Left lung (tissue), 10 donors: ENCODE data around the gene NMNAT2. TPM values are rescaled to one million over a fixed set of nuclear protein-coding genes. Genes with fewer than 3 reads are reported as not detected.

Experiments
- ATAC-seq: fragments of 200-7000 bp; cut with Tn5 transposase; one replicate; pipeline ENCODE4 v1.9.1; 2020; ENCODE audit warnings: moderate library complexity
- DNase-seq, 4 donors: peaks; one replicate each; pipeline ENCODE4 v3.0.0-alpha.2; 2013 to 2020
- H3K27ac ChIP-seq, 2 donors: fragments of 200-600 bp; sonication (generic) in 1 of 2; one replicate each; pipeline versions ENCODE4 v1.5.0 to v1.8.0; 2020 to 2021
- H3K27me3 ChIP-seq, 2 donors: fragments of 200-600 bp; sonication (generic) in 1 of 2; one replicate each; pipeline versions ENCODE4 v1.5.0 to v1.8.0; 2020 to 2021
- H3K36me3 ChIP-seq, 2 donors: fragments of 200-600 bp; sonication (generic) in 1 of 2; one replicate each; pipeline versions ENCODE4 v1.5.0 to v1.8.0; 2020 to 2021
- H3K4me1 ChIP-seq, 2 donors: fragments of 200-600 bp; one replicate each; pipeline ENCODE4 v1.8.0; 2021
- H3K4me3 ChIP-seq, 2 donors: fragments of 200-600 bp; sonication (generic) in 1 of 2; one replicate each; pipeline versions ENCODE4 v1.5.0 to v1.8.0; 2020 to 2021; ENCODE audit warnings: mild to moderate bottlenecking in 1 of 2
- H3K9me3 ChIP-seq, 2 donors: fragments of 200-600 bp; sonication (generic) in 1 of 2; one replicate each; pipeline versions ENCODE4 v1.5.0 to v1.8.0; 2020 to 2021
- intact Hi-C, 2 donors: fragments of 100-400 bp; cut with DNase I; formaldehyde crosslinking; loops; one replicate each; pipeline versions ENCODE4 v1.11.2 to v1.14.2; 2022
- polyA plus RNA-seq, 6 donors: library from polyadenylated mRNA; unstranded; fragments of 120-200 nt; gene quantifications; one replicate each; pipeline ENCODE4 v1.2.1, GENCODE V29; 2013; ENCODE audit not compliant: insufficient read length in 6 of 6
- total RNA-seq, 2 donors: library from RNA; stranded (reverse); fragmentation: NEBNext Ultra II Directional; extraction: Animal tissue kit (Norgen Biotek cat#: 25700); gene quantifications; one replicate each; pipeline ENCODE4 v1.2.1, GENCODE V29; 2021
- TF ChIP-seq, protein P1 (sequence below), 2 donors: fragments of 200-600 bp; sonication (generic) in 1 of 2; IDR thresholded peaks; one replicate each; pipeline versions ENCODE4 v1.5.0 to v1.8.0; 2021; ENCODE audit warnings: antibody characterized with exemption in 2 of 2
- donor health status: DM: no; HTN: yes; CAD: no.
- donor health status: DM: no; HTN: no; CAD: no.

The NMNAT2 gene
- total and polyA plus RNA-seq, 8 donors = 1.1 to 2.9 (median 1.5) TPM

DNA sequence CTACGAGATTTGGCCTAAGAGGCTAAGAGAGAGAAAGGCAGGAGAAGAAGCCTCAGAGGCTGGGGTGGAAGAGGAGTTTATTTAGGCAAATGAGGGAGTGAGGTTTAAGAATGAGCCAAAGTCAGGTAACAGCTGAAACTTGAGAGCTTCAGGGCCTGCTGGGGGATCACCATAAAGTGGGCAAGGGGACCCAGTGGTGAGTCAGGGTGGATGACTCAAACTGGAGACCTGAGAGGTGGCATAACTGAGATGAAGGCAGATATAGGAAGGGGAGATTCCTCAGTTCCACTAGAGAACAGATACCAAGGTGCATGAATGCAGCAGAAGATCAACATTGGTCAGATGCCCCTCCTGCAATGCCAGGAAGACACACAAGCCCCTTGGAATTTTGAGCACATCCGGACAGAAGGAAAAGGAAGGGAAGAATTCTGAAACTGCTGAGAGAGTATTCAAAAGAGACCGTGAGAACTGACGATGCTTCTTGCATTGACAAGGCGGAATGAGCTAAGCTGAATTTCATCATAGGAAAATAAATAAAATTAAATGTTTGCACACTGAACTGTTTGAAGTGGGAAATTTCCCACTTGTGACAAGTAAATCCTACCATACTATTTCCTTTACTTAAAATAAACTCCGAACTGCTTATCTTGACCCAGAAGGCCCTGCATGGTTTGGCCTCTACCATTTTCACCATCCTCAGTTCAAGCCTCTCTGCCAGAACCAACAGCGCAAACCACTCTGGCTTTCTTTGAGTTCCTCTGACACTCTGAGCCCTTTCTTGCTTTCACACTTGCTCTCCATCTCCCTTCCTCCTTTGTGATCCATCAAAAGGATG is 94.1 kb downstream of the NMNAT2 start:
- ATAC-seq (peak; percentile 63), DNase-seq (peak in 1 of 4 donors; percentile 37)
- Histone ChIP-seq H3K27ac (no peak overlapping the region), H3K27me3 (peaks cover 0 to 11% of the 10 kb centered on the region in 2 donors), H3K9me3 (no peaks in the 10 kb centered on the region), H3K4me1 (peaks cover 0 to 2% of the 10 kb centered on the region in 2 donors), H3K4me3 (no peak overlapping the region), H3K36me3 (no peaks in the 10 kb centered on the region)
- TF ChIP-seq, protein P1, sequence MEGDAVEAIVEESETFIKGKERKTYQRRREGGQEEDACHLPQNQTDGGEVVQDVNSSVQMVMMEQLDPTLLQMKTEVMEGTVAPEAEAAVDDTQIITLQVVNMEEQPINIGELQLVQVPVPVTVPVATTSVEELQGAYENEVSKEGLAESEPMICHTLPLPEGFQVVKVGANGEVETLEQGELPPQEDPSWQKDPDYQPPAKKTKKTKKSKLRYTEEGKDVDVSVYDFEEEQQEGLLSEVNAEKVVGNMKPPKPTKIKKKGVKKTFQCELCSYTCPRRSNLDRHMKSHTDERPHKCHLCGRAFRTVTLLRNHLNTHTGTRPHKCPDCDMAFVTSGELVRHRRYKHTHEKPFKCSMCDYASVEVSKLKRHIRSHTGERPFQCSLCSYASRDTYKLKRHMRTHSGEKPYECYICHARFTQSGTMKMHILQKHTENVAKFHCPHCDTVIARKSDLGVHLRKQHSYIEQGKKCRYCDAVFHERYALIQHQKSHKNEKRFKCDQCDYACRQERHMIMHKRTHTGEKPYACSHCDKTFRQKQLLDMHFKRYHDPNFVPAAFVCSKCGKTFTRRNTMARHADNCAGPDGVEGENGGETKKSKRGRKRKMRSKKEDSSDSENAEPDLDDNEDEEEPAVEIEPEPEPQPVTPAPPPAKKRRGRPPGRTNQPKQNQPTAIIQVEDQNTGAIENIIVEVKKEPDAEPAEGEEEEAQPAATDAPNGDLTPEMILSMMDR (IDR thresholded peaks at IDR 0.05) = no peak
- intact Hi-C loops = no loop called here

DNA sequence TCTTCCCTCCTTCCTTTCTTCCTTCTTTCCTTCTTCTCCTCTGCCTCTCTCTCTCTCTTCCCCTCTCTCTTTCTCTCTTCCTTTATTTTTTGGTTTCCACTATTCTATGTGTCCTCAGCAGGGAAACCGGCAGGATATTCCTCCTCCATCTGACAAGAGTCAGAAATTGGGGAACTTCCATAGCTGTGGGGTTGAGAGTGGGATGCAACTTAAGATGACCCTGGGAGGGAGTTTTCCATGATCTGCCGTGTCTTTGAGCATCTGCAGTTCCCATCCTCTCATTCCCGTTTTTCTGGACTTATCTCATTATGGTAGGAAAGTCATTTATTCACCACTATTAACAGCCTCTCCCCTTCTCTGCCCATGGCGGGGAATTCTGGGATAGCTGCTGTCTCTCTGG is 98.6 kb downstream of the NMNAT2 start:
- H3K27ac ChIP-seq = no peak overlapping the region
- no peak for ATAC-seq

DNA sequence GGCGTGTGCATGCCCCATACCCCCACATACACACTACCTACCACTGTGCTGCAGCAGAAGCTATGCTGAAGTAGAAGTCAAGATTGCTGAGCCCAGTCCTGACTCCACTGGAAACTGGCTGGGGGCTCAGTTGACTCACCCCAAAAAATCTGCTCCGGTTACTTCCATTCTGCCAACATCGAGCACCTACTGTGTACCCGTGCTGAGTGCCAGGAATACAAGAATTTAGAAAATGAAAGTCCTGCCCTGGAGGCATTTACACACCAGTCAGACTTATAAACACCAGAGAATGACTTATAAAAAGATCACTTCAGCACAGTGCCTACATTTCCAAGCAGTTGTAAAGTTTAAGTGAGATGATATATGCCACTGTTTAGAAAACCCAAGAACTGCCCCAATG is 99.1 kb downstream of the NMNAT2 start:
- ATAC-seq = peak; percentile 18
- Histone ChIP-seq H3K27ac (no peak overlapping the region), H3K9me3 (no peaks in the 10 kb centered on the region), H3K27me3 (no peaks in the 10 kb centered on the region), H3K4me3 (no peak overlapping the region), H3K36me3 (no peaks in the 10 kb centered on the region), H3K4me1 (peaks cover 11 to 14% of the 10 kb centered on the region in 2 donors)
- TF ChIP-seq, protein P1 (IDR thresholded peaks at IDR 0.05) = no peak
- DNase-seq = no peak
- intact Hi-C loops = no loop called here

More for the DNA sequence above, 98.6 kb downstream of the NMNAT2 start:
- TF ChIP-seq, protein P1 (IDR thresholded peaks at IDR 0.05) = no peak
- no peaks in the 10 kb centered on the region for H3K27me3 ChIP-seq
- H3K4me1 ChIP-seq = peaks cover 11 to 14% of the 10 kb centered on the region in 2 donors
- H3K36me3 ChIP-seq = no peaks in the 10 kb centered on the region
- no peaks in the 10 kb centered on the region for H3K9me3 ChIP-seq
- H3K4me3 ChIP-seq = no peak overlapping the region
- no peak for DNase-seq
- intact Hi-C loops = no loop called here

DNA sequence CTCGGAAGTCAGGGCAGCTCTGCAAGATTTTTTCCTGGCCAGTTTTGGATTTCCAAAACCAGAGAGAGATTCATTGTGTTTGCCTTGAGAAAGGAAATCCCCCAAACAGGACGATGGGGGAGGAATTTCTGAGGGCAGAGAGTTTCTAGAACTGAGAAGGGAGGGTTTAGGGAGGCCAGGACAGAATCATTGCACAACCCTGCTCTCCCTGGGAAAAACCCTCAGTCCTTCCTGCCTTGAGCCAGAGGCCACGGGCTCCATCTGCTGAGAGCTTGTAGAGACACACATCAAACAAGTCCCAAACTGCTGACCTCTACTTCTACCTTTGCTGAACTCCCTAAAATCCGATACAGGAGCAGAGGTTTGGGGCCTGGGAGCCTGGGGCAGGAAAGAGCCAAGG is 99.7 kb downstream of the NMNAT2 start:
- Histone ChIP-seq H3K36me3 (no peaks in the 10 kb centered on the region), H3K27ac (peak overlapping the region in 1 of 2 donors; percentile 16), H3K4me3 (no peak overlapping the region), H3K27me3 (no peaks in the 10 kb centered on the region), H3K4me1 (peaks cover 11 to 14% of the 10 kb centered on the region in 2 donors), H3K9me3 (no peaks in the 10 kb centered on the region)
- TF ChIP-seq, protein P1 (IDR thresholded peaks at IDR 0.05) = peak; percentile 21 to 42
- ATAC-seq = peak; percentile 99
- DNase-seq = peak; percentile 76 to 91 (median 80)
- intact Hi-C loops = no loop called here

DNA sequence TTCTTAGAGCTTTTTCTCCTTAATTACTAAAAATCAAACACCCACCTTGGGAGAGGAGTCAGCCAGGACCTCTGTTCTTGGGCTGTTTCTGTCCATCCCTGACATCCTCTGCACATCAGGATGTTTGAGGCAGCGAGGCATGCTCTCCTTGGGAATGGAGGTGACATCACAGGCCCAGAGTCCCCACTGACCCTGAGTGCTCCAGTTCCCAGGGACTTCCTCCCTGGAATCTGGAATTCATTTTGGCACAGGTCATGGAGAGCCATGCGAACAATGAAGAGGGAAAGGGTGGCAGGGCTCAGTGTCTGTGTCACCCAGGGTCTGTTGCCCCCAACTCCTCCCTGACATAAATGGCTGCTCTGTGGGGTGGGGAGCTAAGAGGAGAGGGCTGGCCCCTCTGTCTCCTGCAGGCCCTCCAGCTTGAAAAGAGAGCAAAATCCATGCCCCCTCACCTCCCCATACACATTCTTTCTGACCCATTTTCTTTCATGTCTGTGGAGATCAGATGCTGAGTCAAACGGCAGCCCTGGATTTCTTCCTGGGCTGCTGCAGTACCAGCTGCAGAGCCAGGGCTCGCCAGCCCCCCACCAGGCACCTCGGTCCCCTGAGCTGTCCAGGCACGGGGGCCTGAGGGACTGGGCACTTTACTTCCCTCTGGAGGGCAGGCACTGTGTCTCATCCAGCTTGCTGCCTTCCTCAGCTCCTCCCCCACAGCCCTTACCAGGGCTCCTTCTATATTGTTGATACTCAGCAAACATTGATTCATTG is 102.0 kb downstream of the NMNAT2 start:
- intact Hi-C loops = no loop called here
- H3K27me3 ChIP-seq = no peaks in the 10 kb centered on the region
- no peaks in the 10 kb centered on the region for H3K9me3 ChIP-seq
- peaks cover 11 to 14% of the 10 kb centered on the region in 2 donors for H3K4me1 ChIP-seq
- H3K27ac ChIP-seq = no peak overlapping the region
- TF ChIP-seq, protein P1 (IDR thresholded peaks at IDR 0.05) = no peak
- ATAC-seq = no peak
- H3K4me3 ChIP-seq = no peak overlapping the region
- DNase-seq = no peak
- no peaks in the 10 kb centered on the region for H3K36me3 ChIP-seq
